ENCODE data around the gene GHR.

GHR gene

DNA sequence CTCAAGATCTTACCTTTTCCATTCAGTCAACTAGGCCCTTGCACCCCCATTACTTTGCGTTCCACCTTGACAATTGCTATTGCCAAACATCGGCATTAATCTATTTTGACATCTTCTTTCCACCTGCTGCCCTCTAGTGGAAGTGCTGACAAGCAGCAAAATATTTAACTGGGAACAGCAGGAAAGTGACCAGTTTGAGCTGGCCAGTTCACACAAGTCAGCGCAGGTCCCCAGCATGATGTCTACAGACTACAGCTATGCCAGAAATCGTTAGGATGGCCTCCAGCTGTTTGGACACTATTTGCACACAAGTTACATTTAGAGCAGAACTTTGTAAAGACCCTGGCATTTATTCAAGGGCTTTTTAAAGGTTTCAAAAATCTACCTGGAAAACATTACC, 160.1 kb downstream of the GHR start:
- no peak overlapping the region for H3K4me3 ChIP-seq (ENCODE audit: low read depth, low read length)
- TF ChIP-seq, protein P1, sequence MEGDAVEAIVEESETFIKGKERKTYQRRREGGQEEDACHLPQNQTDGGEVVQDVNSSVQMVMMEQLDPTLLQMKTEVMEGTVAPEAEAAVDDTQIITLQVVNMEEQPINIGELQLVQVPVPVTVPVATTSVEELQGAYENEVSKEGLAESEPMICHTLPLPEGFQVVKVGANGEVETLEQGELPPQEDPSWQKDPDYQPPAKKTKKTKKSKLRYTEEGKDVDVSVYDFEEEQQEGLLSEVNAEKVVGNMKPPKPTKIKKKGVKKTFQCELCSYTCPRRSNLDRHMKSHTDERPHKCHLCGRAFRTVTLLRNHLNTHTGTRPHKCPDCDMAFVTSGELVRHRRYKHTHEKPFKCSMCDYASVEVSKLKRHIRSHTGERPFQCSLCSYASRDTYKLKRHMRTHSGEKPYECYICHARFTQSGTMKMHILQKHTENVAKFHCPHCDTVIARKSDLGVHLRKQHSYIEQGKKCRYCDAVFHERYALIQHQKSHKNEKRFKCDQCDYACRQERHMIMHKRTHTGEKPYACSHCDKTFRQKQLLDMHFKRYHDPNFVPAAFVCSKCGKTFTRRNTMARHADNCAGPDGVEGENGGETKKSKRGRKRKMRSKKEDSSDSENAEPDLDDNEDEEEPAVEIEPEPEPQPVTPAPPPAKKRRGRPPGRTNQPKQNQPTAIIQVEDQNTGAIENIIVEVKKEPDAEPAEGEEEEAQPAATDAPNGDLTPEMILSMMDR (IDR thresholded peaks at IDR 0.05; ENCODE audit: borderline replicate concordance, insufficient read depth, low read depth, low read length), result peak; percentile 66; the same call in 1 of the 2 replicates

DNA sequence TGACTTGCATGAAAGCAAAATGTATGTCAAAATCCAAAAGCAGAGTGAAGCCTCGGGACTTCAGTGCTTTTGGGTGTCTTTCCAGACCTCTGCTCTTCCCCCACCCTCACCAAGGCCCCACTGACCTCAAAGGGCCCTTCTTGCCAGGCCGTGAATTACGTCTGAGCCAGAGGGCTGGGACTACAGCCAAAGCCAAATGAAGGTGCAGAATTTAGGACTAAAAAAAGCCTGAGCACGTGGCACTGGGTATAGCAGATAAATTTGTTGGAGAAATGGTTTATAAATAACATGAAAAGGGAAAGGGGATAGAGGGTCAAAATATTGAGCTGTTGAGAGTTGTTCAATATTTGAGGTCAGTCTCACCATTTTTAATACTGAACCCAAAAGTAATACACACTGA, 163.4 kb downstream of the GHR start:
- TF ChIP-seq, protein P1 (IDR thresholded peaks at IDR 0.05; ENCODE audit: borderline replicate concordance, insufficient read depth, low read depth, low read length), result no peak

DNA sequence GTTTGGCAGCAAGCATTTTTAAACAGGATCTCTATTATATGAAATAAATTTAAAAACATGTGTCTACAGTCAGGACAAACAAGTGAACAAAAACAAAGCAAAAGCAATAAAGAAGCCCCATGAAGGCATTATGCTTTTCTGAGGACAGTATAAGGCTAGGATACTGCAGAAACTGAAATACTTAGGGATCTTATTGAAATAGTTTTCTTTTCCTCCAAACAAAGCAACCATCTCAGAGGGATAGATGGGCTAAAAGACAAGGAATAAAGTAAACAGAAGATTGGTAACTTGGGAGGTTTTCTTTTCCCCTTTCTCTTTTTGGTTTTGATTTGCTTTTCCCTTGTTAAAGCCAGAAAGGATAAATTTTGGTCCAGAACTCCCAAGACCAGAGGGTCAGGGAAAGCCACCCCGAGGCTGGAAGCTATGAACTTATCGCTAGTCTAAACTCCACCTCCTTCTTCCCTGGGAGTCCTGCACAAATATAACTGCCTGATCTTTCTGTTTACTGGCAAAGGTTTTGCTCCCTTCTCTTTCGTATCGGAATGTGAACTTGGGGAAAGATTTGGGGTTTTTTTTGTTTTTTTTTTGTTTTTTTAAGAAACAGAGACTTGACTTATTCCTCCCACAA, 164.0 kb downstream of the GHR start:
- TF ChIP-seq, protein P1 (IDR thresholded peaks at IDR 0.05; ENCODE audit: borderline replicate concordance, insufficient read depth, low read depth, low read length), result no peak
- no peak overlapping the region for H3K4me3 ChIP-seq (ENCODE audit: low read depth, low read length)

More for the DNA sequence above, 163.4 kb downstream of the GHR start:
- H3K4me3 ChIP-seq (ENCODE audit: low read depth, low read length), result no peak overlapping the region

DNA sequence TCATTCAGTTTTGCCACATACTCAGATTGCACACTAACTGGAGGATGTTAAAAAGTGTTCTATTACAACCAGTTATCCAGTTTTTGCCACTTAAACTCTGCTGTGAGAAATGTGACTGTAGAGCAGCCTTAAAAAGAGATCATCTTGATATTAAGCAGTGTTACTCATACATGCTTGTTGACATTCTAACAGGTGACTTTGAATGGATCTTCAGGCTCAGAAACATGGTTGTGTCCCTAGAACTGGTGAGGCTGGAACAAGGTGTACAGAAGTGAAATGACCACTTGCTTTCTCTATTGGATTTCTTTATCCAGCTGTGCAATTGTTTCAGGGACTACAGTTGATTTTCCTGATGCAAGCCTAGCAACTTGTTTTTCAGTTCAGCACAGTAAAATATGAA, 167.3 kb downstream of the GHR start:
- TF ChIP-seq, protein P1 (IDR thresholded peaks at IDR 0.05; ENCODE audit: borderline replicate concordance, insufficient read depth, low read depth, low read length), result no peak
- no peak overlapping the region for H3K4me3 ChIP-seq (ENCODE audit: low read depth, low read length)

DNA sequence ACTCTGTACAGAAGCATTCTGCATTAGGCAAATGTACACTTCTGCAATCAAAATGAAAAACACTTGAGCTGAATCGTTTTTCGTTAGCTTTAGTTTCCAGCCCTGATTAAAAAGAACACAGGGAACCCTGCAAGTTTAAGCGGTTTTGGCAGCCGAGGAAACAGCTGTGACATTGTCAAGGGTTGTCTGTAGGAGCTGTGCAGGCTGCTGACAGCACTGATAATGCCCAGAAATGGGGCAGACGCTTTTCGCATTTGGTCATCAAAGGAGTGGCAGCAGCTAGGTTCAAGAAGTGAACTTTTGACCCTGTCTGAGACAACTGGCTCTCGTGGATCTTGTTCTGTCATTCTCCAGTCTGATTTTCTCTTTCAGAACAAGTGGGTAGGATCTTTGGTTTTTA, 167.8 kb downstream of the GHR start:
- TF ChIP-seq, protein P1 (IDR thresholded peaks at IDR 0.05; ENCODE audit: borderline replicate concordance, insufficient read depth, low read depth, low read length), result no peak

DNA sequence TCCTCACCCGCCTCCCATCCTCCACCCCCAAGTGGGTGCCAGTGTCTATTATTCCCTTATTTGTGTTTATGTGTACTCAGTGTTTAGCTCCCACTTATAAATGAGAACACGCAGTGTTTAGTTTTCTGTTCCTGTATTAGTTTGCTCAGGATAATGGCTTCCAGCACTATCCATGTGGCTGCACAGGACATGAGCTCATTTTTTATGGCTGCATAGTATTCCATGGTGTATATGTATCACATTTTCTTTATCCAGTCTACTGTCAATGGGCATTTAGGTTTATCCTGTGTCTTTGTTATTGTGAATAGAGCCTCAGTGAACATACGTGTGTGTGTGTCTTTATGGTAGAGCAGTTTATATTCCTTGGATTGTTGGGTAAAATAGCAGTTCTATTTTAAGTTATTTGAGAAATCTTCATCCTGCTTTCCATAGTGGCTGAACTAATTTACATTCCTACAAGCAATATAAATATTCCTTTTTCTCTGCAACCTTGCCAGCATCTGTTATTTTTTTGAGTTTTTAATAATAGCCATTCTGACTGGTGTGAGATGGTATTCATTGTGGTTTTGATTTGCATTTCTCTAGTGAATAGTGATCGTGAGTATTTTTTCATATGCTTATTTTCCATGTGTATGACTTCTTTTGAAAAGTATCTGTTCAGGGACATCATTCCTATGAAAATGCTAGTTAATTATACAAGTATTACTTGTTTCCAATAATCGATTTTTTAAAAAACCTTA, 169.3 kb downstream of the GHR start:
- TF ChIP-seq, protein P1 (IDR thresholded peaks at IDR 0.05; ENCODE audit: borderline replicate concordance, insufficient read depth, low read depth, low read length), result no peak
- no peak overlapping the region for H3K4me3 ChIP-seq (ENCODE audit: low read depth, low read length)

More for the DNA sequence above, 167.8 kb downstream of the GHR start:
- H3K4me3 ChIP-seq (ENCODE audit: low read depth, low read length), result no peak overlapping the region

DNA sequence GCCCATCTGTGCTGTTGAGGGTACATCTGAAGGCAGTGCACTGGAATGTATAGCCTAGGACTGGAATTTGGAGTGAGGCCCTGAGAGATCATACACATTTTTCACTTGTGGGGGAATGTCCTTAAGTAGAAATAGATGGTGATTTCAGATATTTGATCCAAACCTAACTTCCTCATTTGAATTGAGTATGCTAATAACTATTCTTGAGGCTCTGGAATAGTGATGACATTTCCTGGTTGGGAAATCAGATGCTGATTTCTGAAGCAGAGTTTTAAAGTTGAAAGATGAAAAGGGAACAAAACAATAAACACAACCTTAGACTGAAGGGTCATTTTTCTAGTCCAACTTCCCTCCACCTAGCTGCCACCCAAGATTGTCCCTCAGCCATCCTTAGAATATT, 170.4 kb downstream of the GHR start:
- H3K4me3 ChIP-seq (ENCODE audit: low read depth, low read length), result no peak overlapping the region
- TF ChIP-seq, protein P1 (IDR thresholded peaks at IDR 0.05; ENCODE audit: borderline replicate concordance, insufficient read depth, low read depth, low read length), result no peak

Data from GM12875 (cell line).